ENCODE data around the gene MRPL23.

The MRPL23 gene

DNA sequence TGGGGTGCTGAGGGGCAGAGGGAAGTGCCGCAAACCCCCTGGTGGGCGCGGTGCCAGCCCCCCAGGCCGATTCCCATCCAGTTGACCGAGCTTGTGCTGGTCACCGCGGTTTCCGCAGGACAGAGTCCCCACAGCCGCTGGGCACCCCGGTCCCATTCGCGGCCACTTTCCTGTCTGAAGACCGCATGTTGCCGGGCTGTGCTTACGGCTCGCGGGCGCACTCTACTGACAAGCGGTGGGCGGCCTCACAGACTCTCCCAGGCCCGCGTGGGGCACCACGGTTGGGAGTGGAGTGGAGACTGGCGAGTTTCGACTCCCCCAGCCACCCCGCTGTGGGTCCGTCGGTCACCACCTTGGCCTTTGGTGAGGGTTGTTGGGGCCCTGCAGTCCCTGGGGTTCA is 51.2 kb downstream of the MRPL23 start:
- DNase-seq: no peak

GRCh38 chr11:1998861-1999260 is 51.7 kb downstream of the MRPL23 start:
- DNase-seq: no peak

DNA sequence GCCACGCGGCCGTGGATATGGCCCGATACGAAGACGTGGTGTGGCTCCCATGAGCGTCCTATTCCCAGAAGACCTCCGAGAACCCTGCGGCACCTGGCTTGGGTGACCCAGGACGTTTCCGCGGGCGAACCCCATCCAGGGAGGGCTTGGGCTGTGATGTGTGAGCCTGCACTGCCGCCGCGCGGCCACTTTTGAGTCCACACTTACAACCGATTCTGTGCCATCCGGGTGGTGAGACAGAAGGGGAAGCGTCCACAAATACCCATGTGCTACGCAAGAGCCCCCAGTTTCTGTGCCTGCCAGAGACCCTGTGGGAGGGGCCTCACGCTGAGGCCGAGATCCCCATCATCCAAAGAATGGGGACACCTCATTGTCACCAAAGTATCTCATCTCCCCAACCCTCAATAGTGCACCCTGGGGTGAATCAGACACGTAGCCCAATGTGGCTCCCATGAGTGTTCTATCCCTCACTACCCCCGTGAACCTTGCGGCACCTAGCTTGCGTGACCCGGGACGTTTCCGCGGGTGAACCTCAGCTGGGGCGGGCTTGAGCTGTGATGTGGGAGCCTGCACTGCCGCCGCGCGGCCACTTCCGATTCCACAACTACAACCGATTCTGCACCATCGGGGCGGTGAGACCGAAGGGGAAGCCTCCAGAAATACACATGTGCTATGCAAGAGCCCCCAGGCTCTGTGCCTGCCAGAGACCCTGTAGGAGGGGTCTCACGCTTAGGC is 55.1 kb downstream of the MRPL23 start:
- no peak for DNase-seq

DNA sequence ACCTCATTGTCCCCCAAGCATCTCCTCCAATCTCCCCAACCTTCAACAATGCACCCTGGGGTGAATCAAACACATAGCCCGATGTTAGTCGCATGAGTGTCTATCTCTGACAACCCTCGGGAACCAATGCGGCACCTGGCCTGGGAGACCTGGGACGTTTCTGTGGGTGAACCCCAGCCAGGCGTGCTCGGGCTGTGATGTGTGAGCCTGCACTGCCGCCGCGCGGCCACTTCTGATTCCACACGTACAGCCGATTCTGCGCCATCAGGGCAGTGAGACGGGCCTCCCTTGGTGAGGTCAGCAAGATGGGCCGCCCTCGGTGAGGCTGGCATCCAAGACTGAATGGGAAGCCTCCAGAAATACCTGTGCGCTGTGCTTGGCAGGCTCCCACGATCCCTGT is 55.7 kb downstream of the MRPL23 start:
- DNase-seq: no peak

- DNase-seq: no peak
Observed at GRCh38 chr11:2004466-2004865, 57.3 kb downstream of the MRPL23 start.

Measured in SHP77 (cell line).